Measurements from ENCODE around the gene COG4.
"Not testable (repeated sequence)": the region's sequence is repeated elsewhere in the genome, so short reads cannot be mapped to it uniquely, and the experiment has no call there.

COG4 gene

GRCh38 chr16:70540994-70541393 is 17.6 kb upstream of the COG4 start:
- no peak overlapping the region for H2AFZ ChIP-seq (ENCODE audit: low read depth, low read length)
- peaks cover 96% of the 10 kb centered on the region for H3K36me3 ChIP-seq (ENCODE audit: insufficient read depth, low read length)
- no peak overlapping the region for H3K27ac ChIP-seq (ENCODE audit: low read length)
- H3K27me3 ChIP-seq (ENCODE audit: insufficient read depth, low read length, poor library complexity): no peaks in the 10 kb centered on the region
- no peaks in the 10 kb centered on the region for H3K9me3 ChIP-seq (ENCODE audit: insufficient read depth, low read length, severe bottlenecking)
- H3K9ac ChIP-seq (ENCODE audit: low read depth, low read length): no peak overlapping the region
- peaks cover 97% of the 10 kb centered on the region for H3K79me2 ChIP-seq (ENCODE audit: insufficient read depth, low read length)
- ATAC-seq (ENCODE audit: insufficient read depth, low read depth) (no peak), DNase-seq (no peak)
- no peaks in the 10 kb centered on the region for H3K4me1 ChIP-seq (ENCODE audit: insufficient read depth, low read length)
- TF ChIP-seq CTCF (IDR thresholded peaks at IDR 0.05; ENCODE audit: borderline replicate concordance, extremely low read depth, low read length, poor library complexity, severe bottlenecking): no peak
- TF ChIP-seq EZH2 (IDR thresholded peaks at IDR 0.05; ENCODE audit: borderline replicate concordance, low read depth, low read length, severe bottlenecking): no peak
- no peak overlapping the region for H3K4me2 ChIP-seq (ENCODE audit: insufficient read depth, low read length)
- H3K4me3 ChIP-seq (ENCODE audit: low read depth in 1 of 2, low read length in 2 of 2): no peak overlapping the region
- H4K20me1 ChIP-seq (ENCODE audit: insufficient read depth, low read length): peaks cover 77% of the 10 kb centered on the region

GRCh38 chr16:70534971-70535370 is 11.6 kb upstream of the COG4 start:
- H3K36me3 ChIP-seq (ENCODE audit: insufficient read depth, low read length): peaks cover 98% of the 10 kb centered on the region
- H4K20me1 ChIP-seq (ENCODE audit: insufficient read depth, low read length): peaks cover 86% of the 10 kb centered on the region
- DNase-seq (no peak), ATAC-seq (ENCODE audit: insufficient read depth, low read depth) (no peak)
- no peak overlapping the region for H2AFZ ChIP-seq (ENCODE audit: low read depth, low read length)
- H3K27me3 ChIP-seq (ENCODE audit: insufficient read depth, low read length, poor library complexity): no peaks in the 10 kb centered on the region
- TF ChIP-seq CTCF (IDR thresholded peaks at IDR 0.05; ENCODE audit: borderline replicate concordance, extremely low read depth, low read length, poor library complexity, severe bottlenecking) (no peak), EZH2 (IDR thresholded peaks at IDR 0.05; ENCODE audit: borderline replicate concordance, low read depth, low read length, severe bottlenecking) (no peak)
- peaks cover 3% of the 10 kb centered on the region; the same call in 1 of the 2 replicates for H3K4me1 ChIP-seq (ENCODE audit: insufficient read depth, low read length)
- no peak overlapping the region for H3K4me2 ChIP-seq (ENCODE audit: insufficient read depth, low read length)
- H3K27ac ChIP-seq (ENCODE audit: low read length): no peak overlapping the region
- no peaks in the 10 kb centered on the region for H3K9me3 ChIP-seq (ENCODE audit: insufficient read depth, low read length, severe bottlenecking)
- H3K79me2 ChIP-seq (ENCODE audit: insufficient read depth, low read length): peaks cover 97% of the 10 kb centered on the region
- H3K9ac ChIP-seq (ENCODE audit: low read depth, low read length): no peak overlapping the region
- H3K4me3 ChIP-seq (ENCODE audit: low read depth in 1 of 2, low read length in 2 of 2): no peak overlapping the region

DNA sequence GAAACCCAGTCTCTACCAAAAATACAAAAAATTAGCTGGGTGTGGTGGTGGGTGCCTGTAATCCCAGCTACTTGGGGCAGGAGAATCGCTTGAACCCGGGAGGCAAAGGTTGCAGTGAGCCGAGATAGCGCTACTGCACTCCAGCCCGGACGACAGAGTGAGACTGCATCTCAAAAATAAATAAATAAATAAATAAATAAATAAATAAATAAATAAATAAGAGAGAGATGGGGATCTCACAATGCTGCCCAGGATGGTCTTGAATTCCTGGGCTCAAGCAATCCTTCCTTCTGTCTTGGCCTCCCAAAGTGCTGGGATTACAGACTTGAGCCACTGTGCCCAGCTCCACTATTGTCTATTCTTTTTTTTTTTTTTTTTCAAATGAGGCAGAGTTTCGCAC is 6.6 kb upstream of the COG4 start:
- Histone ChIP-seq H4K20me1 (ENCODE audit: insufficient read depth, low read length) (peaks cover 82% of the 10 kb centered on the region), H3K36me3 (ENCODE audit: insufficient read depth, low read length) (peaks cover 97% of the 10 kb centered on the region)

GRCh38 chr16:70529051-70529777 is 5.9 kb upstream of the COG4 start:
- Histone ChIP-seq H3K36me3 (ENCODE audit: insufficient read depth, low read length) (peaks cover 92% of the 10 kb centered on the region), H3K9ac (ENCODE audit: low read depth, low read length) (peak overlapping the region; percentile 8; the same call in 1 of the 2 replicates), H3K4me2 (ENCODE audit: insufficient read depth, low read length) (peak overlapping the region; percentile 53), H3K9me3 (ENCODE audit: insufficient read depth, low read length, severe bottlenecking) (no peaks in the 10 kb centered on the region), H4K20me1 (ENCODE audit: insufficient read depth, low read length) (peaks cover 79% of the 10 kb centered on the region), H3K79me2 (ENCODE audit: insufficient read depth, low read length) (peaks cover 99% of the 10 kb centered on the region), H3K27ac (ENCODE audit: low read length) (0 out of 2 replicates have a peak overlapping the region, but pooled peaks have one; percentile 16), H3K4me1 (ENCODE audit: insufficient read depth, low read length) (peaks cover 51% of the 10 kb centered on the region), H3K27me3 (ENCODE audit: insufficient read depth, low read length, poor library complexity) (no peaks in the 10 kb centered on the region), H3K4me3 (ENCODE audit: low read depth in 1 of 2, low read length in 2 of 2) (peak overlapping the region in 1 of 2 experiments; percentile 28; a peak in 1 of 4 replicates), H2AFZ (ENCODE audit: low read depth, low read length) (no peak overlapping the region)
- TF ChIP-seq CTCF (IDR thresholded peaks at IDR 0.05; ENCODE audit: borderline replicate concordance, extremely low read depth, low read length, poor library complexity, severe bottlenecking) (peak; percentile 63), EZH2 (IDR thresholded peaks at IDR 0.05; ENCODE audit: borderline replicate concordance, low read depth, low read length, severe bottlenecking) (no peak)
- DNase-seq (no peak), ATAC-seq (ENCODE audit: insufficient read depth, low read depth) (peak; percentile 46; the same call in 1 of the 3 replicates)

More for the DNA sequence above, 6.6 kb upstream of the COG4 start:
- H3K9me3 ChIP-seq (ENCODE audit: insufficient read depth, low read length, severe bottlenecking); DNase-seq; H3K9ac ChIP-seq (ENCODE audit: low read depth, low read length); H2AFZ ChIP-seq (ENCODE audit: low read depth, low read length); ATAC-seq (ENCODE audit: insufficient read depth, low read depth); H3K27ac ChIP-seq (ENCODE audit: low read length); H3K4me3 ChIP-seq (ENCODE audit: low read depth in 1 of 2, low read length in 2 of 2); H3K27me3 ChIP-seq (ENCODE audit: insufficient read depth, low read length, poor library complexity): not testable (repeated sequence)
- Histone ChIP-seq H3K4me1 (ENCODE audit: insufficient read depth, low read length) (peaks cover 50% of the 10 kb centered on the region), H3K4me2 (ENCODE audit: insufficient read depth, low read length) (0 out of 2 replicates have a peak overlapping the region, but pooled peaks have one; percentile 53), H3K79me2 (ENCODE audit: insufficient read depth, low read length) (peaks cover 99% of the 10 kb centered on the region)
